ENCODE results near the gene ALB.
A peak's percentile ranks its signal among the peaks of the same experiment; 100 is the strongest.

ALB gene

GRCh38 chr4:73451404-73451803, 47.3 kb downstream of the ALB start:
- no peaks in the 10 kb centered on the region for H3K36me3 ChIP-seq (ENCODE audit: control insufficient read depth, insufficient read depth, low read length)
- no peak for DNase-seq (ENCODE audit: low read depth, low spot score)
- no peak overlapping the region for H3K27ac ChIP-seq (ENCODE audit: low read length)
- no peak overlapping the region for H3K4me3 ChIP-seq (ENCODE audit: low read length)
- H3K27me3 ChIP-seq (ENCODE audit: control insufficient read depth, insufficient read depth, low read length): no peaks in the 10 kb centered on the region
- WGBS (ENCODE audit: insufficient coverage, insufficient read length): no CpG with 5 or more reads among the region's 3 CpGs
- no peaks in the 10 kb centered on the region for H3K9me3 ChIP-seq (ENCODE audit: control insufficient read depth, insufficient read depth, low read length)
- H3K4me1 ChIP-seq (ENCODE audit: control insufficient read depth, insufficient read depth, low read length): peaks cover 2% of the 10 kb centered on the region; the same call in 1 of the 2 replicates

- WGBS (ENCODE audit: insufficient coverage, insufficient read length): no CpG with 5 or more reads among the region's 4 CpGs
- Histone ChIP-seq H3K9me3 (ENCODE audit: control insufficient read depth, insufficient read depth, low read length) (no peaks in the 10 kb centered on the region), H3K36me3 (ENCODE audit: control insufficient read depth, insufficient read depth, low read length) (no peaks in the 10 kb centered on the region), H3K27ac (ENCODE audit: low read length) (peak overlapping the region; percentile 39), H3K4me3 (ENCODE audit: low read length) (no peak overlapping the region), H3K27me3 (ENCODE audit: control insufficient read depth, insufficient read depth, low read length) (no peaks in the 10 kb centered on the region), H3K4me1 (ENCODE audit: control insufficient read depth, insufficient read depth, low read length) (peaks cover 2% of the 10 kb centered on the region; the same call in 1 of the 2 replicates)
- DNase-seq (ENCODE audit: low read depth, low spot score): no peak
Measured at GRCh38 chr4:73451981-73452747, 48.1 kb downstream of the ALB start.

- no peak for DNase-seq (ENCODE audit: low read depth, low spot score)
Measured at GRCh38 chr4:73452953-73453700, 49.0 kb downstream of the ALB start.

GRCh38 chr4:73453701-73454005, 49.6 kb downstream of the ALB start:
- no peaks in the 10 kb centered on the region for H3K9me3 ChIP-seq (ENCODE audit: control insufficient read depth, insufficient read depth, low read length)
- H3K4me1 ChIP-seq (ENCODE audit: control insufficient read depth, insufficient read depth, low read length): peaks cover 2% of the 10 kb centered on the region; the same call in 1 of the 2 replicates
- DNase-seq (ENCODE audit: low read depth, low spot score): no peak
- no peak overlapping the region for H3K4me3 ChIP-seq (ENCODE audit: low read length)
- H3K36me3 ChIP-seq (ENCODE audit: control insufficient read depth, insufficient read depth, low read length): no peaks in the 10 kb centered on the region
- peak overlapping the region; percentile 92 for H3K27ac ChIP-seq (ENCODE audit: low read length)
- H3K27me3 ChIP-seq (ENCODE audit: control insufficient read depth, insufficient read depth, low read length): no peaks in the 10 kb centered on the region

More at GRCh38 chr4:73452953-73453700, 49.0 kb downstream of the ALB start:
- H3K27me3 ChIP-seq (ENCODE audit: control insufficient read depth, insufficient read depth, low read length): no peaks in the 10 kb centered on the region
- no CpG with 5 or more reads among the region's 2 CpGs for WGBS (ENCODE audit: insufficient coverage, insufficient read length)
- no peaks in the 10 kb centered on the region for H3K9me3 ChIP-seq (ENCODE audit: control insufficient read depth, insufficient read depth, low read length)
- no peaks in the 10 kb centered on the region for H3K36me3 ChIP-seq (ENCODE audit: control insufficient read depth, insufficient read depth, low read length)
- peak overlapping the region; percentile 92 for H3K27ac ChIP-seq (ENCODE audit: low read length)
- no peak overlapping the region for H3K4me3 ChIP-seq (ENCODE audit: low read length)
- H3K4me1 ChIP-seq (ENCODE audit: control insufficient read depth, insufficient read depth, low read length): peaks cover 2% of the 10 kb centered on the region; the same call in 1 of the 2 replicates

- H3K4me1 ChIP-seq (ENCODE audit: control insufficient read depth, insufficient read depth, low read length): peaks cover 2% of the 10 kb centered on the region; the same call in 1 of the 2 replicates
- H3K9me3 ChIP-seq (ENCODE audit: control insufficient read depth, insufficient read depth, low read length): no peaks in the 10 kb centered on the region
- no peaks in the 10 kb centered on the region for H3K36me3 ChIP-seq (ENCODE audit: control insufficient read depth, insufficient read depth, low read length)
- DNase-seq (ENCODE audit: low read depth, low spot score): no peak
- no peak overlapping the region for H3K27ac ChIP-seq (ENCODE audit: low read length)
- 100% methylated on average over 1 of the region's 3 CpGs for WGBS (ENCODE audit: insufficient coverage, insufficient read length)
- H3K27me3 ChIP-seq (ENCODE audit: control insufficient read depth, insufficient read depth, low read length): no peaks in the 10 kb centered on the region
- H3K4me3 ChIP-seq (ENCODE audit: low read length): no peak overlapping the region
Measured at GRCh38 chr4:73454920-73455319, 50.8 kb downstream of the ALB start.

GRCh38 chr4:73456177-73457022, 52.3 kb downstream of the ALB start:
- Histone ChIP-seq H3K36me3 (ENCODE audit: control insufficient read depth, insufficient read depth, low read length) (no peaks in the 10 kb centered on the region), H3K9me3 (ENCODE audit: control insufficient read depth, insufficient read depth, low read length) (no peaks in the 10 kb centered on the region), H3K4me1 (ENCODE audit: control insufficient read depth, insufficient read depth, low read length) (peaks cover 2% of the 10 kb centered on the region; the same call in 1 of the 2 replicates), H3K27me3 (ENCODE audit: control insufficient read depth, insufficient read depth, low read length) (no peaks in the 10 kb centered on the region), H3K27ac (ENCODE audit: low read length) (no peak overlapping the region), H3K4me3 (ENCODE audit: low read length) (no peak overlapping the region)
- no peak for DNase-seq (ENCODE audit: low read depth, low spot score)
- no CpG with 5 or more reads among the region's 5 CpGs for WGBS (ENCODE audit: insufficient coverage, insufficient read length)

GRCh38 chr4:73458184-73459047, 54.3 kb downstream of the ALB start:
- no peak for DNase-seq (ENCODE audit: low read depth, low spot score)
- Histone ChIP-seq H3K4me3 (ENCODE audit: low read length) (no peak overlapping the region), H3K27me3 (ENCODE audit: control insufficient read depth, insufficient read depth, low read length) (no peaks in the 10 kb centered on the region), H3K27ac (ENCODE audit: low read length) (no peak overlapping the region), H3K36me3 (ENCODE audit: control insufficient read depth, insufficient read depth, low read length) (no peaks in the 10 kb centered on the region), H3K9me3 (ENCODE audit: control insufficient read depth, insufficient read depth, low read length) (no peaks in the 10 kb centered on the region), H3K4me1 (ENCODE audit: control insufficient read depth, insufficient read depth, low read length) (no peaks in the 10 kb centered on the region)
- WGBS (ENCODE audit: insufficient coverage, insufficient read length): no CpG with 5 or more reads among the region's 4 CpGs

- H3K27ac ChIP-seq (ENCODE audit: low read length): no peak overlapping the region
- H3K9me3 ChIP-seq (ENCODE audit: control insufficient read depth, insufficient read depth, low read length): no peaks in the 10 kb centered on the region
- H3K4me3 ChIP-seq (ENCODE audit: low read length): no peak overlapping the region
- no peaks in the 10 kb centered on the region for H3K27me3 ChIP-seq (ENCODE audit: control insufficient read depth, insufficient read depth, low read length)
- no peaks in the 10 kb centered on the region for H3K36me3 ChIP-seq (ENCODE audit: control insufficient read depth, insufficient read depth, low read length)
- H3K4me1 ChIP-seq (ENCODE audit: control insufficient read depth, insufficient read depth, low read length): no peaks in the 10 kb centered on the region
- 100% methylated on average over 1 of the region's 3 CpGs for WGBS (ENCODE audit: insufficient coverage, insufficient read length)
- DNase-seq (ENCODE audit: low read depth, low spot score): no peak
Measured at GRCh38 chr4:73459048-73459421, 54.9 kb downstream of the ALB start.

GRCh38 chr4:73460913-73461522, 56.9 kb downstream of the ALB start:
- Histone ChIP-seq H3K4me1 (ENCODE audit: control insufficient read depth, insufficient read depth, low read length) (no peaks in the 10 kb centered on the region), H3K4me3 (ENCODE audit: low read length) (no peak overlapping the region), H3K9me3 (ENCODE audit: control insufficient read depth, insufficient read depth, low read length) (no peaks in the 10 kb centered on the region), H3K36me3 (ENCODE audit: control insufficient read depth, insufficient read depth, low read length) (no peaks in the 10 kb centered on the region), H3K27ac (ENCODE audit: low read length) (no peak overlapping the region), H3K27me3 (ENCODE audit: control insufficient read depth, insufficient read depth, low read length) (no peaks in the 10 kb centered on the region)
- DNase-seq (ENCODE audit: low read depth, low spot score): no peak
- WGBS (ENCODE audit: insufficient coverage, insufficient read length): 83% methylated on average over 1 of the region's 4 CpGs

Data from iPS DF 6.9 (cell line).